HG03039 (cell line): Measurements from ENCODE around the gene DDX1.
A peak's percentile ranks its signal among the peaks of the same experiment; 100 is the strongest.

ENCODE experiments used
- ATAC-seq: cut with Tn5 transposase; IDR thresholded peaks from one replicate; pipeline ENCODE4 v1.9.1; 2021; ENCODE audit warnings: mild to moderate bottlenecking, moderate library complexity; ENCODE audit not compliant: unreplicated experiment

The DDX1 gene

GRCh38 chr2:15561574-15562344 is 29.9 kb upstream of the DDX1 start:
- ATAC-seq = peak; percentile 24

GRCh38 chr2:15562354-15563031 is 29.2 kb upstream of the DDX1 start:
- ATAC-seq = no peak

GRCh38 chr2:15563227-15564100 is 28.2 kb upstream of the DDX1 start:
- ATAC-seq = no peak

GRCh38 chr2:15565392-15565791 is 26.3 kb upstream of the DDX1 start:
- no peak for ATAC-seq

- no peak for ATAC-seq
Observed at GRCh38 chr2:15565994-15566671, 25.5 kb upstream of the DDX1 start.

- no peak for ATAC-seq
Observed at GRCh38 chr2:15566912-15567311, 24.8 kb upstream of the DDX1 start.

GRCh38 chr2:15568874-15569273 is 22.8 kb upstream of the DDX1 start:
- no peak for ATAC-seq

- ATAC-seq = no peak
Observed at GRCh38 chr2:15570104-15570503, 21.6 kb upstream of the DDX1 start.

GRCh38 chr2:15571729-15572128 is 19.9 kb upstream of the DDX1 start:
- no peak for ATAC-seq

- peak; percentile 92 for ATAC-seq
Observed at GRCh38 chr2:15577071-15577735, 14.5 kb upstream of the DDX1 start.

- no peak for ATAC-seq
Observed at GRCh38 chr2:15579641-15580040, 12.0 kb upstream of the DDX1 start.

- no peak for ATAC-seq
Observed at GRCh38 chr2:15580451-15580850, 11.2 kb upstream of the DDX1 start.

- no peak for ATAC-seq
Observed at GRCh38 chr2:15582710-15583357, 8.8 kb upstream of the DDX1 start.

- ATAC-seq = no peak
Observed at GRCh38 chr2:15583826-15584225, 7.8 kb upstream of the DDX1 start.

GRCh38 chr2:15584316-15584715 is 7.4 kb upstream of the DDX1 start:
- ATAC-seq = no peak

- ATAC-seq = no peak
Observed at GRCh38 chr2:15584767-15585469, 6.8 kb upstream of the DDX1 start.

GRCh38 chr2:15588329-15588919 is 3.2 kb upstream of the DDX1 start:
- no peak for ATAC-seq

GRCh38 chr2:15591373-15591691 is 336 bp upstream of the DDX1 start:
- ATAC-seq = no peak

- ATAC-seq = no peak
Observed at GRCh38 chr2:15593327-15593705, 1.6 kb downstream of the DDX1 start.
